Brain microvascular endothelial cell (primary cell): Measurements from ENCODE around the gene HES7.
"Not testable (repeated sequence)": the region's sequence is repeated elsewhere in the genome, so short reads cannot be mapped to it uniquely, and the experiment has no call there.

Source experiments
- DNase-seq: peaks from one replicate; pipeline ENCODE4 v3.0.0-alpha.2; 2020
- H3K27ac ChIP-seq: fragments of 250-450 bp; sonication (Bioruptor Pico); 2 replicates; pipeline ENCODE4 v1.5.1; 2020; ENCODE audit warnings: mild to moderate bottlenecking, moderate library complexity
- H3K27me3 ChIP-seq: fragments of 250-450 bp; sonication (Bioruptor Pico); replicated peaks from 2 replicates; pipeline ENCODE4 v1.5.1; 2020; ENCODE audit warnings: mild to moderate bottlenecking
- H3K36me3 ChIP-seq: fragments of 250-450 bp; sonication (Bioruptor Pico); replicated peaks from 2 replicates; pipeline ENCODE4 v1.5.1; 2020; ENCODE audit warnings: mild to moderate bottlenecking
- H3K4me3 ChIP-seq: 2 replicates; pipeline ENCODE4 v1.5.1; 2011; ENCODE audit warnings: low read depth, mild to moderate bottlenecking, control low read depth, low read length, moderate library complexity
- CTCF ChIP-seq: IDR thresholded peaks from 2 replicates; pipeline ENCODE4 v1.5.1; 2011; ENCODE audit warnings: low read depth, mild to moderate bottlenecking, moderate library complexity, low read length, control low read depth, inconsistent platforms; ENCODE audit errors: missing control alignments
- in situ Hi-C: cut with HindIII; loops from 2 replicates; pipeline ENCODE4 v1.10.0; 2017; ENCODE audit warnings: low sequenced_read_pairs, low pct_ligation_motif_present

Gene HES7

GRCh38 chr17:8080208-8080798 is 43.6 kb downstream of the HES7 start:
- H3K27ac ChIP-seq = no peak overlapping the region
- peaks cover 21% of the 10 kb centered on the region for H3K27me3 ChIP-seq
- H3K4me3 ChIP-seq = no peak overlapping the region
- in situ Hi-C loops = no loop called here
- DNase-seq = no peak
- no peak for TF ChIP-seq CTCF
- no peaks in the 10 kb centered on the region for H3K36me3 ChIP-seq

DNA sequence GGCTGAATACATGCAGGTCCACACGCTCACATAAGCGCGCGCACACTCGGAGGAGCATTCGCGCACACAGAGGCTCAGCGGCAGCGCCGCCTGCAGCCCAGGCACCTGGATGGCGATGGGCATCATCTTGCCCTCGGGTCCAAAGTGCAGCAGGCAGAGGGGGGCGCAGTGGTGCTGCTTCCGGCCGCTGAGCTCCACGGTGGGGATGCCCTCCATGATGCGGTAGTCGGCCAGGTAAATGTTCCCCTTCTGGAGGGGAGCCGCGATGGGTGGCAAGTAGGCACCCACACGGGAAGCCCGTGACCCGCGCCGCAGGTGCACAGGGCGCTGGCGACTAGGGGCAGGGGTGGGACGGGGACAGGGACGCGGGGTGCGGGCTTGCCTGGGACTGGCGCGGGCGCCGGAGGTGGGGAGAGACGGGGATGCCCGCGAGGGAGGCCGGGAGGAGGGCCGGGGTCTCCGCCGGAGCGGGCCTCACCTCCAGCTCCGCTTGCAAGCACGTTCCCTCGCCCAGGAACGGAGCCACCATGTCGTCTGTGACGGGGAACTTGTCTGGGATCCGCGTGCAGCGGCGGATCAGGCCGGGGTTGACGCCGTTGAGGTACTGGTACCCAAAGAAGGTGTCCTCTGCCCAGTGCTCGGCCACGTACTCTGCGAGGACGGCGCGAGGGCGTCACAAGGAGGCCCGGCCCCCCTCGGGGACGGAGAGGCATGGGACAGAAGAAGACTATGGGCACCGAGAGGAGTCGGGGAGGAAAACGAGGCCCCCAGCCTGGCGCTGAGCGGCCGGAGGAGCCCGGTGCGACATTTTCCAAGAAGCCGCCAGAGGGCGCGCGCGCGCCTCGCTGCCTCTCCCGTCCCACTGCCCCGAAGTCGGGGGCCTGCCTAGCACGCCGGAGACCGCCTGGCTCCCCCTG is 44.4 kb downstream of the HES7 start:
- H3K27ac ChIP-seq = no peak overlapping the region
- DNase-seq = peak; percentile 6
- H3K4me3 ChIP-seq = peak overlapping the region; percentile 43
- H3K27me3 ChIP-seq = peaks cover 28% of the 10 kb centered on the region
- peak; percentile 83 for TF ChIP-seq CTCF
- in situ Hi-C loops = no loop called here
- no peaks in the 10 kb centered on the region for H3K36me3 ChIP-seq

DNA sequence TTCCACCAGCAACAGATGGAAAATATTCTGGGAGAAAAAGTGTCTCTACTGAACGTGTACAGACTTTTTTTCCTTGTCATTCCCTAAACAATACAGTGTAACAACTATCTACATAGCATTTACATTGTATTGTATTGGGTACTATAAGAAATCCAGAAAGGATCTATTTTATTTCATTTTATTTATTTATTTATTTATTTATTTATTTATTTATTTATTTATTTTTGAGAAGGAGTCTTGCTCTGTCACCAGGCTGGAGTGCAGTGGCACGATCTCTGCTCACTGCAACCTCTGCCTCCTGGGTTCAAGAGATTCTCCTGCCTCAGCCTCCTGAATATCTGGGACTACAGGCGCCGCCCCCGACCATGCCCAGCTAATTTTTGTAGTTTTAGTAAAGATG is 46.0 kb downstream of the HES7 start:
- peaks cover 43% of the 10 kb centered on the region for H3K27me3 ChIP-seq
- H3K4me3 ChIP-seq, in situ Hi-C loops, DNase-seq, H3K36me3 ChIP-seq, H3K27ac ChIP-seq: not testable (repeated sequence)

- no peak for DNase-seq
- H3K27ac ChIP-seq = no peak overlapping the region
- H3K4me3 ChIP-seq = no peak overlapping the region
- H3K27me3 ChIP-seq = peaks cover 54% of the 10 kb centered on the region
- TF ChIP-seq CTCF = no peak
- in situ Hi-C loops = no loop called here
- no peaks in the 10 kb centered on the region for H3K36me3 ChIP-seq
Measured at GRCh38 chr17:8076502-8077266, 47.2 kb downstream of the HES7 start.

GRCh38 chr17:8075574-8076342 is 48.1 kb downstream of the HES7 start:
- TF ChIP-seq CTCF = no peak
- Histone ChIP-seq H3K27ac (no peak overlapping the region), H3K36me3 (no peaks in the 10 kb centered on the region), H3K27me3 (peaks cover 59% of the 10 kb centered on the region), H3K4me3 (no peak overlapping the region)
- DNase-seq = no peak
- in situ Hi-C loops = no loop called here
